ENCODE data around the gene CCDC50.

CCDC50 gene

DNA sequence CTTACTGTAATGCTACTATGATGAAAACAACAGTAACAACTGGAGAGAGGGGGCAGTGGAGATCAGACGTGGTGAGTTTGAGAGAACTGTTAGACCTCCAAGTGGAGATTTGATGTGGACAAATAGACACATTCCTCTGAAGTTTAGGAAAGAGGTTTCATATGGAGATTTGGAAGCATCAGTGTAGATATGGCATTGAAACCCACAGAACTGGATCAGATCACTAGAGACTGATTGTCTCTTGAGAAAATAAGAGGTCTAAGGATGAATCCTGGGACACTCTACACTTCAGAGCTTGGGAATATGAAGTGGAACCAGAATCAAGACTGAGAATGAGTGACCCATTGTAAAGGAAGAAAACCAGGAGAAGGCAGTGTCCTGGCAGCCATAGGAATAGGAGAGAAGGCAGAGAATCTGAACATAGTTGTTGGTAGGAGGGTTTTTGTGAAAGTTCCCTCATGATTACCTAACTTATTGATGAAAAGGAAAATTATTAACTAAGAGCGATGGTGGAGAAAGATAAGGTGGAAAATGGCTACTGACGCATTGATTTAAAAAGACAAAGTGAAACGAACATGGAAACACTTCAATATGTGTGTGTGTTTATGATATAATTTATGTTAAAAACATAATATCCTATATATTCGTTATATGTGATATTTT, 102.1 kb downstream of the CCDC50 start:
- DNase-seq: no peak

DNA sequence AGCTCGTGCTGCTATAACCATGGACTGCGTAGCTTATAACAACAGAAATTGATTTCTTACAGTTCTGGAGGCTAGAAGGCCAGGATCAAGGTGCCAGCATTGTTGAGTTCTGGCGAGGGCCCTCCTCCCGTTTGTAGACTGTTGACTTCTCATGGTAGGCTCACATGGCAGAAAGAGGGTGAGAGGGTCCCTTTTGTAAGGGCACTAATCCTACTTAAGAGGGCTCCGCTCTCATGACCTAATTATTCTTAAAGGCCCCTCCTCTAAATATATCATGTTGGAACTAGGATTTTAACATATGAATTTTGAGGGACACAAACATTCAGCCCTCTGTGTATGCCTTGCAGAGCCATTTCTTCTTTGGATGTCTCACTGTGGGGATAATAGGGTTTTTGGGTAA, 103.0 kb downstream of the CCDC50 start:
- no peak for DNase-seq

DNA sequence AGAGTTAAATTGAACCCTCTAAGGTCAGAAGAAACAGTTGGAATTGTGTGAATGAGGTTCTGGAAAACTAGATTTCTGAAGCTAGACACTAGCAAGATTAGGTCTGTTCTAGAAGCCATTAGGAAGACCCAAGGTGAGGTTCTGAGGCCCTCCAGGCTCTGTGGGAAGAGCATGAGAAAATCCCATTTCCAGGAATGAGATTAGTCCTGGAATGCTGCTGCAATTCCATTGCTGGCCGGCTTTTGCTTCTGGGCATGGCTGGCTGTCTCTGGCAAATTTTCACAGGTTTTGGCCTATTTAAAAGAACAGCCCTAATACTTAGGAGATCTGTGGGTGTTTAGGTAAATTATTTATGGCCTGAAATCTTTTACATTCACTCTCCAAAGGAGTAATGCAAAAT, 104.8 kb downstream of the CCDC50 start:
- no peak for DNase-seq

DNA sequence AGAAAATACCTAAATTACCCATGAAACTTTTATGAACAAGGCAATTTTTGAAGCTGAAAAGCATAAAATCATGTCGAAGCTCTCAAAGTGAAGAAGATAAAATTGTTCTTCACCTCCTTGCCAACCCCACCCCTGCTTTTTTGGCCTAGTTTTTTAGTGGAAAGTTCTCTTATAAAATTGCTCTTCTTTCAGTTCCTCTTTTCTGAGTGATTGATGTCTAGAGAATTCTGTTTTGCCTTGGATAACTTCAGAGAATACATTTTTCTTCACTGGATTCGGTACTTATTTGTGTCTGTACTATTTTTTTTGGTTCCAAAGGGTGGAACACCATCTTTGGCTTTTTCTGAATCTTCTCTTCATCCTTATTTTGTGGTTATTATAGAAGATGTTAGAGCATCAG, 106.8 kb downstream of the CCDC50 start:
- no peak for DNase-seq

DNA sequence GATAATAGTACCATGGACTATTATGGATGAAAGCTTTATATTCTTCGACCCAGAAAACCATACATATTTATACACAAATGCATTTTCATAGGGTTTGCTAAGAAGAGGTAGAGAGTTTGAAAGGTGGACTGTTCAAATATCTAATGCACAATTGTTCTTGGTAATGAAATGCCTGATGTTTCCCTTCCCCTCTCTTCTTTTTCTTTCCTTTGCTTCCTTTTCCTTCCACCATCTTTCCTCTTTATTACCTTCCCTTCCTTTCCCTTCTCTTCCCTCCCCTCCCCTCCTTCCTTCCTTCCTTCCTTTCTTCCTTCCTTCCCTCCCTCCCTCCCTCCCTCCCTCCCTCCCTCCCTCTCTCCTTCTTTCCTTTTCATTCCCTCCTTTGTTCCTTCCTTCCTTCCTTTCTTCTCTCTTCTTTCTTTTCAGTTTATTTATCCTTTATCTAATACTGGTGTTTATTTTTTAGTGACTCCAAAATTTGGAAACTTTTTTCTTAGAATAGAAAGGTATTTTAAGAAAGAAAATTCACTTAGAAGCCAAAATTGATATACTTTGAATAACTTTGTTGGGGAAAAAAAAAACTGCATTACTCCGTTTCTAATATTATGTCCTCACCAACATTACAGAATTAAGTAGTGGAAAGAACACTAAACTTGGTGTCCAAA, 109.1 kb downstream of the CCDC50 start:
- DNase-seq: no peak

DNA sequence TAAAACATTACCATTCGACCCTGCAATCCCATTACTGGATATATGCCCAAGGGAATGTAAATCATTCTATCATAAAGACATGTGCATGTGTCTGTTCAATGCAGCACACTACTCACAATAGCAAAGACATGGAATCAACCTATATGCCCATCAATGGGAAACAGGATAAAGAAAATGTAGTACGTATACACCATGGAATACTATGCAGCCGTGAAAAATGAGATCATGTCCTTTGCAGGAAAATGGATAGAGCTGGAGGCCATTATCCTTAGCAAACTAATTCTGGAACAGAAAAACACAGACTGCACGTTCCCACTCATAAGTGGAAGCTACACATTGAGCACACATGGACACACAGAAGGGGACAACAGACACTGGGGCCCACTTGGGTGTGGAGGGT, 111.3 kb downstream of the CCDC50 start:
- no peak for DNase-seq

DNA sequence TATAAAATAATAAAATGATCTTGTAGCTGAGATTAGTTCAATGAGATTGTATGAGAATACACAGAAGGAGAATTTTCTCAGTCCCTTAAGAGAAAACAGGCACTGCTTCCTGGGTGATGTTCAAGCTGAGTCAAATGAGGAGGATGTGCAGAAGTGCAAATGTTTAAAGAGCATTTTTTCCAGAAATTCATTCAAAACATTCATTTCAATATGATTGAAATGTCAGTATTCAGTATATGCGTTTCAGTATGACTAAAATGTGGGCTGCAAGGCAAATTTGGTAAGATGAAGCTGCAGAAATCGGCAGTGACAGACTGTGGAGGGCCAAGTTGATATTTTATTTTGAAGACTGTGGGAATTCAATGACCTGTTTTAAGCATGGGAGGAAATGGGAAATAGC, 112.5 kb downstream of the CCDC50 start:
- no peak for DNase-seq

DNA sequence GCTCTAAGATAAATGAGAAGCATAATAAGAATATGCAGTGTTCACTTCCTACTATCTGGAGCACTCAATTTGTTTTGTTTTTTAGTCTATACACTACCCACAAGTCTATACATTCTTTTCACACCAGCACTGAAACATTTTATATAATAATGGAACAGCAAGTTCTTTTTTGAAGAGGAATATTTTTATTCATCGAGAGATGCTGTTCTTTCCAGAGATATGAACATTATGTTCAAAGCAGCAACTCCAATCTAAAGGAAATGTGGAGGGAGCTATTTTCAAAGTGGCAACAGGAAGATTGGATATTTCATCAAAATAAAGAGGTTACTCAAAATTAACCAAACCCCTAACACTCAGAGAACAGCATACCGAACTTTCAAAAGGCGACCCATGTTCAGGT, 115.4 kb downstream of the CCDC50 start:
- no peak for DNase-seq
